GM18867 (cell line): ENCODE measurements around the gene C1orf159.
"Not testable (repeated sequence)": the region's sequence is repeated elsewhere in the genome, so short reads cannot be mapped to it uniquely, and the experiment has no call there.

ENCODE experiments used
- ATAC-seq: cut with Tn5 transposase; IDR thresholded peaks from one replicate; pipeline ENCODE4 v1.9.1; 2021; ENCODE audit warnings: mild to moderate bottlenecking, moderate library complexity; ENCODE audit not compliant: unreplicated experiment

C1orf159 gene

DNA sequence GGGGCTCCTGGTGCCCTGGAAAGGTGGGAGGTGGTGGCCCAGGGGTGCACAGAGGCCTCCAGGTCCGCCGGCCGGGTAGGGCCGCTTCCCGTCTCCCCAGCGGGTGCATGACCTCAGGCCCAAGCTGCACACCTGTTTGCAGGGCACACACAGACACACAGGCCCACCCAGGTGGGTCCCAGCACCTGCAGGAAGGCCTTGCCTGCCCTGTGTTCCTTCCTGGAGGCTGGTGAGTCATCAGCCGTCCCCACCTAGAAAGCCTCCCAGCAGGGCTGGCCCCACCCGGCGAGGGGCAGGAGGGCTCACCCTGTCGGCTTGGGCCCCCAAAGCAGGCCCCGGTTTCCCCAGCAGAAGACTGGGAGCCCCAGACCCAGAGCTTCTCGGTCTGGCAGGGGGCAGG, 34.2 kb upstream of the C1orf159 start:
- no peak for ATAC-seq

DNA sequence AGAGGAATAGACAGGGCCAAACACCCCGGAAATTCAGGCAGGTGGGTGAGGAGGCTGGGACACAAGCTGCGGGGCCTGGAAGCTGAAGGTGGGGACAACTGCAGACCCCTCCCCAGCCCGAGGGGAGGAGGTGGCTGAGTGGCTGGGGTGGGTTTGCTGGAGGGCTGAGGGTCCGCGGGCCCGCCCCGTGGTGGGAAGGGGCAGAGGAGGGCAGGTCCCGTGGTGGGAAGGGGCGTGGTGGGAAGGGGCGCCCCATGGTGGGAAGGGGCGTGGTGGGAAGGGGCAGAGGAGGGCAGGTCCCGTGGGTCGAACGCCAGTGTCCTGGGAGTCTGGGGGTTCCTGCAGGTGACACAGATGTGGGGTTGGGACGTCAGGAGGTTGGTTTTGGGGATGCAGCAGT, 33.5 kb upstream of the C1orf159 start:
- no peak for ATAC-seq

DNA sequence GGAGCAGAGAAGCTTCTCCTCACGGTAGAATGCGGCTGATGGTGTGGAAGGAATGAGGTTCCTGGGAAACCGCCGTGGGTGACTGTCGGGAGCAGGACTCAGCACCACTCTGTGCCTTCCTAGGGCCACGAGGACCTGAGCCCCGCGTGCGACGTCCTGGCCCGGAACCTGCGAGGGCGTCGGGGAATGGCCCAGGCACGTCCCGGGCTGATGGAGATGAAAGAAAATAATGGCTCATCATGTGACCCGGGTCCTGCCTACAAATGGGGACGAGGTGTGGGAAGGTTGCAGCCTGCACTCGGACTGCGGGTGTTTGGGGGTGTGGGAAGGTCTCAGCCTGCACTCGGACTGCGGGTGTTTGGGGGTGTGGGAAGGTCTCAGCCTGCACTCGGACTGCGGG, 32.7 kb upstream of the C1orf159 start:
- ATAC-seq = no peak

DNA sequence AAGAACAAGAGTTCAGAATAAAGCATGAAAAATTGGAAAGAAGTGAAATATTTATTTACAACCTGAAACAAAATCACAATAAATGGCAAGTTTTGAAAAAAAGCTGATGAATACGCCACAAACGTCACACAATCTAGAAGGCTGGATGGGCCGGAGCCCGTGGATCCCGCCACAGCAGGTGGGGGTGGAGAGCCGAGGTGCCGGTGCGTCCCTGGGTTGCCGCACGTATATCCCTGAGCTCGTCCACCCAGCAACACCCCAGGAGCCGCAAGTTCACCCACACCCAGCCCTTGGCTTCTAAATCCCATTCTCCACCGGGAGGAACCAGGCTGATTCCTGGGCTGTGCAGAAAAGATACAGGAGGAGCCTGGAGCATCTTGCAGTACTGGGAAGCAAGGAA, 32.2 kb upstream of the C1orf159 start:
- ATAC-seq = no peak

DNA sequence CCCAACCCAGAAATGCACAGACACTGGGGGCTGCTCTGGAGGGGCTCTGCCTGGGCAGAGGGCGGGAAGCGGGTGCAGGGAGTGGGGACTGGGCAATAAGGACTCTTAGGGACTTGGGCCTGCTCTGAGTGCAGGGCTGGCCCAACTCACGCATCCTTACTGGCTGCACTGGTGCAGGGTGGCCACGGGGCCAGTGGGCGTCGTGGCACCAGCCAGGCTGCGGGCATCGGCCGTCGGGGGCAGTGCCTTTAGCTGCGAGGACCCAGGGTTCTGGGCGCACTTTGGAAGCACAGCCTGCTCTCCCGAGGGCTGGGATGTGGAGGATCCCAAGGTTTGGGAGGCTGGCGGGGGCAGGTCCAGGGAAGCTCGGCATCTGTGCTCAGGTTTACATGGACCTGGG, 30.7 kb upstream of the C1orf159 start:
- no peak for ATAC-seq

DNA sequence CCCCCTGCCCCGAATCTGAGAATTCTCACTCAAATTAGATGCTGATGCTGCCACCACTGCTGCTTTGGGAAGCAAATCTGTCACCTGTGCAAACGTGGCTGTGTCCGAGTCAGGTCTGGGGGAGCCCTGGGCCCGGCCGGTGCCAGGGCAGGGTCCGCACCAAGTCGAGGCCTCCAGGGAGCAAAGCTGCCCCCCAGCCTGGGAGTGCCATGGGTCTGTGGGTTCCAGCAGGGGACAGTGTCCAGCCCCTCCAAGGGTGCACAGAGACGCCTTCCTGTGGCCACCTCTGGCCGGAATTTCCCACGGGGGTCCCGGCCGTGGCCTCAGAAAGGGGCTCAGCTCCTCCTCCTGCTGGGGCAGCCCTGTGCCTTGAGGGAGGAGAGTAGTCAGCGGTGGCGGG, 30.1 kb upstream of the C1orf159 start:
- ATAC-seq = no peak

DNA sequence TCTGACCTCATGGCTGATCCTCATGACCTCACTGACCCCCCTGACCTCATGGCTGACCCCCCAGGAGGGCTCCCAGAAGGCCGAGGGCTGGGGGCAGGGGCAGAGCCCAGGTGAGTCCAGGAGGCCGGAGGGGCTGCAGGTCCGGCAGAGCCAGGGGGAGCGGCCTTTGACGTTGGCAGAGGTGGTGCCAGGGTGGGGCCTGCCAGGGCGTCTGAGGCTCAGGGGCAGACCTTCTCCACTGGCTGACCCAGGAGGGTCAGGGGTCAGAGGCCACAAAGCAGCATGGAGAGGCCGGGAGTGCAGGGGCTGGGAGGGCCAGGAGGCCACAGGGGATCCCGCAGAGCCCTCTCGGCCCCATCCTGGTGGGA, 29.6 kb upstream of the C1orf159 start:
- no peak for ATAC-seq

DNA sequence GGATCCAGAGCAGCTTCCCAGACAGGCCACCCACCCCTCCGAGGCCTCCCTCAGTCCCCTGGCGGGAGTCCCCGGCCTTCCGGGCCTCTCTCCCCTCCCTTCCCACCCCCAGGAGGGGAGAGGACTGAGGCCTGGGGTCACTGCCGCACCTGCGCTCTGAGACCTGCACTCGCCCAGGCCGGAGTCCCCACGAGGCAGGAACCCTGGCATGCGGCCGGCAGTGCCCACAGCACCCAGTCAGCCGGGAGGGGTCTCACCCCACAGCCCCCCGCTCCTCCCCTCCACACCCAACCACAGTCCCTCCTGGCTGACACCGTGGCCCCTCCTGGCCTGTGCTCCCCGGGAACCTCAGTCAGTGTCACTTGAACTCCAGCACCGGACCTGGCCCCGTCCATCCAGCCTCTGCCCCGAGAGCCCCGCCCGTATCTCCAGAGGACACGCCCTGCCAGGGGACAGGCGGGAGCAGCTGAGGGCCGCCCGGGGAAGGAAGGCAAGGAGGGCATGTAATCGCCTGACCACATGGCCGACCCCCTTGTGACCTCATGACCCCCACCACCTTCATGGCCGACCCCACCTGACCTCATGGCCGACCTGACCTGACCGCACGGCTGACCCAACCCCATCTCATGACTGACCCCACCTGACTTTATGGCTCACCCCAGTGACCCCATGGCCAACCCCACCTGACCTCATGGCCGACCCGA, 29.1 kb upstream of the C1orf159 start:
- ATAC-seq = no peak

DNA sequence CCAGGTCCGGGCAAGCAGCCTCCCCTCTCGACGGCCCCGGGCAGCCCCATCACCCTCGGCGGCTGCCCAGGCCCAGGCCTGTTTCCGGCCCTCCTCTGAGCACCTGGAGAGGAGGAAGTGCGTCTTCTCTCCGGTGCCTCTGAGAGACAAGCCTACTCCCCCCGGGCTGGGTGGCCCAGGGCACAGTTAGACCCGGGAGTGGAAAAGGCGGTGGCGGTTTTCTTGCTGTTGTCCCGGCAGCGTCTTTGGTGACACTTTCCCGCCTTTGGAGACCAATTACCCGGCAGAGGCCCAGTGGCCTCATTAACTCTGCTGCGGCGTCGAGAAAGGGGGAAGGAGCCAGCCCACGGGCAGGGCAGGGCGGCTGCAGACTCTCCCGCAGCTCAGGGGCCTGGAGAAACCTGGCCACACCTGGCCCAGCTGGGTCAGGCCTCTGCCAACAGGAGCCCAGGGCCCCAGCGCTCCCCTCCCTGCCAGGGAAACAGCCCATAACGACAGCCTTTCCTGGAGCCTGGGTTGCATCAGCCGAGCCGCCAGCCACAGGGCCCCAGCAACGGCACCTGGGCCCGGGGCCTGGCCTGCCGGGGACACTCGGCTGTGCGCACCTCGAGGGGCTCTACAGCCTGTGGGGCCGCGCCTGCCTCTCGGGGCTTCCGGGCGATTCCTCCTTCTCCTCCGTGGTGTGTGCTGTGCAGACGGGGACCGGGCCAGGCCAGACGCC, 28.4 kb upstream of the C1orf159 start:
- ATAC-seq = no peak

DNA sequence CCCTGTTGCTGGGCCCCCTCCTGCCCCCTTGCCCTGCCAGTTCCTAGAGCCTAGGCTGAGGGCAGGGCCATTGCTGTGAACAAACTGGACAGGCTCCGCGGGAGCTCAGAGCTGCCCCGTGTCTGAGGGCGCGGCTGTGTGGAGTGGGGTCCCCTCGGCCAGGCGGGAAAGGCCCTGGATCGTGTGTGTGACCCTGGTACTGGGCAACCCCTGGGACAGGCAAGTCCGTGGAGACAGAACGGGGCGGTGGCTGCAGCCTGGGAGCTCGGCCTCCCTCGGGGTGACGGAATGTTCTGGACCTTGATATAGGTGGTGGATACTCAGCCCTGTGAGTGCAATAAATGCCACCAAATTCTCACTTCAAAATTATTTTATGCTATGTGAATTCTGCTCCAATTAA, 27.7 kb upstream of the C1orf159 start:
- no peak for ATAC-seq

DNA sequence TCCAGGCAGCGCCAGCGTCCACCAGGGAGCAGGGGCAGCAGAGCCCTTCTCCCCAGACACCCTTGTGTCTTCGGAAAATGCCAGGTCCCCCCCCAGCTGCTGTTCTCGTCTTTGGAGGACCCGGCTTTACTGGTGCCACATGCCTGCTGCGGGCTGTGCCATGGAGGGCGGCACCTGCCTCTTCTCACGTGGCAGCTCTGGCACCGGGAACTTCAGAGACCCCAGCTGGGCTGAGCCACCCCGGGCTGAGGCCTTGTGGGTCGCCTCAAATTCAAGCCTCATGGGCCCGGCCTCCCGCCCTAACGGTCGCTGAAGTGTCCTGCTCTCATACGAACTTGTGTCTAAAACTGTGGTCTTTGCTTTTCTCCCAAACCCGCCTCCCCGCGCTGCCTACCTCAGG, 27.0 kb upstream of the C1orf159 start:
- no peak for ATAC-seq

DNA sequence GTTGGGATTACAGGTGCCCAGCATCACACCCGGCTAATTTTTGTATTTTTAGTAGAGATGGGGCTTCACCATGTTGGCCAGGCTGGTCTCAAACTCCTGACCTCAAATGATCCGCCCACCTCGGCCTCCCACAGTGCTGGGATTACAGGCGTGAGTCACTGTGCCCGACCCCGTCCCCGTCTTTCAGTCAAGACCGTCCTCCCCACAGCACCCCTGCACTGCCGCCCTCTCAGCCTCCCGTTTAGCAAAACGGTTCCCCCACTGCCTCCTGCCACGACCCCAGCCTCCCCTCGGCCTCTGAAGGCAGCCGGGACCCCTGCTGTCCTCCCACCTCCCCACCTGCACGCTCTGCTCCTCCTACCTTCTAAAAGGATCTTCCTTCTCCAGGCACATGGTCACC, 26.5 kb upstream of the C1orf159 start:
- not testable (repeated sequence) for ATAC-seq

DNA sequence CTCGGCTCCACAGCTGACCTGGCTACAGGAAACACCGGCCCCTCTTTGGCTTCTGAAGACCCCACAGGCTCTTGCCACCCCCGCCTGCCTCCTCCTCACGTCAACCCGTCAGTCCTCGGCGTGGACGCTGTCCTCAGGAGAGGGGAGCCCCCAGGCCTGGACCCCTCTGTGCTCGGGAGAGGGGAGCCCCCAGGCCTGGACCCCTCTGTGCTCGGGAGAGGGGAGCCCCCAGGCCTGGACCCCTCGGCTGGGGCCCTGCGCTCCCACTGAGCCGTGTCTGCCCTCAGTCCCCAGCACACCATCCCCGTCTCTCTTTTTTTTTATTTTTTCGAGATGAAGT, 26.0 kb upstream of the C1orf159 start:
- no peak for ATAC-seq

DNA sequence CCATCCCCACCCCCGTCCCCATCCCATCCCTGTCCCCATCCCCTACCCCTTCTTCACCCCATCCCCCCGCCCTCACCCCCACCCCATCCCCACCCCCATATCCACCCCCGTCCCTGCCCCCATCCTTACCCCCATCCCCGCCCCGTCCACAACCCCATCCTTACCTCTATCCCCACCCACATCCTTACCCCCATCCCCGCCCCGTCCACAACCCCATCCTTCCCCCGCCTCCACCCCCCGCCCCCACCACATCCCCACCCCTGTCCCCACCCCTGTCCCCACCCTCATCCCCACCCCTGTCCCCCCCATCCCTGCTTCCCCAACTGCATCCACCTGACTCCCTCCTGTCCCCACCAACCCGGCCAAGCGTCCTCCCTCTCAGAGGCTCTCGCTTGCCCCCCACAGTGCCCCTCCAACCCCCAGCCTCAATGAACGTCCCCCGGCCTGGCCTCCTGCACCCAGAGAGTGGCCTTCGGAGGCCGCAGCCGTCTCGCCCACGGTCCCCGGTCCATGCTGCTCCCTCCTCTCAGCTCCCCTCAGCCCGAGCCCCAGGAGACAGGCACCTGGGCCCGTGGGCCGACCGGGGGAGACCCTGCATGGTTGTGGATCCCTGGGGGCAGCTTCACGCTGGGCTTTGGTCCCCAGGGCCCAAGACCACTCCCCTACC, 25.5 kb upstream of the C1orf159 start:
- no peak for ATAC-seq

DNA sequence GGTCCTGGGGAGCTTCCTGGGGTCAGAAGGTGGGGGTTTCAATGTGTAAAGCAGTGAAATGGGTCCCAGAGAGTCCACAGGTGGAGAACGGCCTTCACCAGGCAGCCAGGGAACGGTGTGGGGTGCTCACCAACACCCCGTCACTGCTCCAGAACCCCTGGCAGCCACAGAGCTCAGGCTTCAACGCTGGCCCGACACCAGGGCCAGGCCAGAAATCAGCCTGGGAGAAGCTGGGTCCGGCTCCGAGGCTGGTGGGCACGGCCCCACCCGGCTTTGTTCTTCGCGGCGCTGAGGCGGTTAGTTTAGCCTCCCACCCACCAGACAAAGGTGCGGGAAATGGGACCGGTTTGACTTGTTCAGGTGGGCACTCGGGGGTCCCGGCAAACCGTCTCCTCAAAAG, 24.8 kb upstream of the C1orf159 start:
- ATAC-seq = no peak

DNA sequence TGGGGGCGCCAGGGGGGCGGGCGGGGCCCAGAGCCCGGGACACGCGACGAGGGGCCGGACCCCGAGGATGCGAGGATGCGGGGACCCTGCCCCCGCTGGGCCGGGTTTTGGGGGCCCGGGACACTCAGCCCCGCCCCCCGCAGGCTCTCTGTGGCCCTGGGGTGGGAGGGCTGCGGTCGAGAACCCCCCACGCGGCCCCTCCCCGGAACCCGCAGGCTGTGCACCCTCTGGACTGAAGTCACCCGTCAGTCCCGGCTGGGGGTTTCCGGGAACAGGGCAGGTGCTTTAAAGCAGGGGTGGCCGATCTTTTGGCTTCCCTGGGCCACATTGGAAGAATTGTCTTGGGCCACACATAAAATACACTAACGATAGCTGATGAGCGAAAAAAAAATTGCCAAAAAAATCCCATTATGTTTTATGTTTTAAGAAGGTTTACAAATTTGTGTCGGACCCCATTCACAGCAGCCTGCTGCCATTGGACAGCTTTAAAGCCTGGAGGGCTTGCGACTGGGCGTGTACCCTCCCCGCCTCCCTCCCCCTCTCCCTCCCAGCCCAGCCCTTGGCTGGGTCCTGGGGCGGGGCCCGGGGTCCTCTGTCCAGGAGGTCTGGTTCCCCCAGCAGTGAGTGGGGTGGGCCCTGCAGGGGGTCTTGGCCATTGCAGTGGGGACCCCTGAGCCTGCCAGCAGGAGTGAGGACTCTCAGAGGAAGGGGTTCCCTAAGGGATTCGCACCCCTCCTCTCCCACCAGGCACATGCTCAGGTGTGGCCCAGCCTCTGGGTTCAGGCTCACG, 21.6 kb upstream of the C1orf159 start:
- ATAC-seq = no peak

DNA sequence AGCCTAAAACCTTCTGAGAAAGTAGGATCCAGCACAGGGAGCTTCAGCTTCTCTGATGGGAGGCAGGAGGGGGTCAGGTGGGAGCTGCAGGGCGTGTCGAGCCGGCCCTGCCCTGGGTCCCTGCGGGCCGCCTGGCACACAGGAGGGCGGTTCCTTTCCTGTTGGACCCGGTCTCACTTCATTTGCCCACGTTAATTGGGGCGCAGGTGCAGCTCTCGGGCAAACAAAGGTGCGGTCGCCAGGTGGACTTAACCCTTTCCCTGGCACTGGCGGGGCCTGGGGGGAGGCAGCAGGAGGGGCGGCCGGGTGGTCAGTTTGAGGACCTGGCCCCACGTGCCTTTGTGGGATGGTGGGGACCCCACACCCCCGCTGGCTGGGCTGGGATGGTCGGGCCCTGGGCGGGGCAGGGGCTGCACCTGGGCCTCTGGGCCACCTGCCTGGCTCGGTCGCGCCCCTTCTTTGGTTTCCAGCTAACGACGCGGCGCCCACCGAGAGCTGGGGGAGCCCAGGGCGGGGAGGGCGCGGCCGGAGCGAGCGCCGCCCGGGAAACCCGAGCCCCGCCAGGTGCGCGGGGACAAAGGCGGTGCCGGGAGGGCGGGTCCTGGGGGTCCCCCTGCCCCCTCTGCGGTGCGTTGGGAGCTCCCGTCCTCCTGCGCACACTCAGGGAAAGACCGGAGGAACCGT, 20.8 kb upstream of the C1orf159 start:
- ATAC-seq = no peak

DNA sequence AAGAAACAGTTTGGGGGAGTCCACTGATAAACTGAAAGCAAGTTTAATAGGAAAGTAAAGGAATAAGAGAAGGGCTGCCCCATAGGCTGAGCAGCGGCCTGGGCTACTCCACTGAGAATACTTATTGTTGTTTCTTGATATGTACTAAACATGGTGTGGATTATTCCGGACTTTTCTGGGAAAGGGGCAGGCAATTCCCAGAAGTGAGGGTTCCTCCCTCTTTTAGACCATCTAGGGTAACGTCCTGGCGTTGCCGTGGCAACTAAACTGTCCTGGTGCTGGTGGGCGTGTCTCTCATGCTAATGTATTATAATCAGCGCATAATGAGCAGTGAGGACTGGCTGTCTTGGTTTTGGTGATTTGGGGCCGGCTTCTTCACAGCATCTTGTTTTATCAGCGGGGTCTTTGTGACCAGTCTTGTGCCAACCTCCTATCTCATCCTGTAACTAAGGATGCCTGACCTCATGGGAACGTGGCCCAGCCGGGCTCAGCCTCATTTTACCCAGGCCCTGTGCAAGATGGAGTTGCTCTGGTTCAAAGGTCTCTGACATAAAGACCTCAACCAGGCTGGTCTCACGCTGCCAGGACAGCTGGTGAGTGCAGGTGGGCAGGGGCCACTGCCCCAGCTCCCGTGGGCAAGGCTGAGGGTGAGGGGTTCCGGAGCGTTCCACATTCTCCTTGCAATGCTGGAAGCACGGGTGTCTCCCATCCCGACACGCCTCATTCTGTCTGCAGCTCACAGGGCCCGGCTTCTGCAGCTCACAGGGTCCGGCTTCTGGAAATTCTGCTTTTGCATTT, 19.6 kb upstream of the C1orf159 start:
- no peak for ATAC-seq

DNA sequence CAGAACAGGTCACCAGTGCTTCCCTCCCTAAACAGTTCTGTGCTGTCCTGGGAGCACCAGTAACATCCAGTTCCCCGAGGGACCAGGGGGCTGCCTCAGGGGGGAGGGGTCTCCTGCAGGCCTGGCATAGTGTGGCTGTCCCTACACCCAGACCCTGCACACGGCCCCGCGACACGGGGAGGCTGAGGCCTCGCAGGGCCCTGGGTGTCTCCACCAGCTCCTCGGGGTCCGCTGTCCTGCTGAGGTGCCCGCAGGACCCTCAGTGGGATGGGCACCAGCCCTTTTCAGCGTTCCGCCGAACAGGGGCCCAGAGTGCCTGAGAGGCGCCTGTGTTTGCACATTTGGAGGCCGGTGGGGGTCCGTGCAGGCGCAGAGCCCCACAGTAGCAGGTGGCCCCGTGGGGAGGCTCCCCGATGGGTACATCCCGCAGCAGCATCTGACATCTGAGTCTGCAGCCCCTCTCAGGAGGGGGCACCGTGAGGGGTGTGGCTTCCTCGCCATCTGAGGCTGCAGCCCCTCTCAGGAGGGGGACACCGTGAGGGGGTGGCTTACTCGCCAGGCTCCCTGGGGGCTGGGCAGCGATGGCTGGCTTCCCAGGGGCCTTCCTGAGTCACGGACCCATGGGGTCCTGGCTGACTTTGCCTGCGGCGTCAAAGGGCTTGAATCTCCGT, 18.5 kb upstream of the C1orf159 start:
- ATAC-seq = no peak
